Peyer's patch (tissue), 4 donors: ENCODE results near the gene MIPOL1.

Experiments used
- CTCF ChIP-seq, 6 experiments: fragments of 450-650 bp in 4 of 6; fragments of 200-600 bp in 2 of 6; sonication (generic) in 1 of 6; IDR thresholded peaks; one replicate each; pipeline ENCODE4 v1.5.1; 2017 to 2019; ENCODE audit warnings: antibody characterized with exemption in 6 of 6, mild to moderate bottlenecking in 3 of 6, moderate library complexity in 1 of 6
- POLR2A ChIP-seq, 2 donors: fragments of 450-650 bp; IDR thresholded peaks; one replicate each; pipeline ENCODE4 v1.5.1; 2017; ENCODE audit warnings: antibody characterized with exemption in 2 of 2, mild to moderate bottlenecking in 2 of 2, moderate library complexity in 2 of 2

GRCh38 chr14:37569729-37570128 lies 372.0 kb downstream of the MIPOL1 start:
- no peak for TF ChIP-seq CTCF (IDR thresholded peaks at IDR 0.05)
- no peak for TF ChIP-seq POLR2A (IDR thresholded peaks at IDR 0.05)
